Measurements from ENCODE around the gene ERAP2.

The ERAP2 gene, protein sequence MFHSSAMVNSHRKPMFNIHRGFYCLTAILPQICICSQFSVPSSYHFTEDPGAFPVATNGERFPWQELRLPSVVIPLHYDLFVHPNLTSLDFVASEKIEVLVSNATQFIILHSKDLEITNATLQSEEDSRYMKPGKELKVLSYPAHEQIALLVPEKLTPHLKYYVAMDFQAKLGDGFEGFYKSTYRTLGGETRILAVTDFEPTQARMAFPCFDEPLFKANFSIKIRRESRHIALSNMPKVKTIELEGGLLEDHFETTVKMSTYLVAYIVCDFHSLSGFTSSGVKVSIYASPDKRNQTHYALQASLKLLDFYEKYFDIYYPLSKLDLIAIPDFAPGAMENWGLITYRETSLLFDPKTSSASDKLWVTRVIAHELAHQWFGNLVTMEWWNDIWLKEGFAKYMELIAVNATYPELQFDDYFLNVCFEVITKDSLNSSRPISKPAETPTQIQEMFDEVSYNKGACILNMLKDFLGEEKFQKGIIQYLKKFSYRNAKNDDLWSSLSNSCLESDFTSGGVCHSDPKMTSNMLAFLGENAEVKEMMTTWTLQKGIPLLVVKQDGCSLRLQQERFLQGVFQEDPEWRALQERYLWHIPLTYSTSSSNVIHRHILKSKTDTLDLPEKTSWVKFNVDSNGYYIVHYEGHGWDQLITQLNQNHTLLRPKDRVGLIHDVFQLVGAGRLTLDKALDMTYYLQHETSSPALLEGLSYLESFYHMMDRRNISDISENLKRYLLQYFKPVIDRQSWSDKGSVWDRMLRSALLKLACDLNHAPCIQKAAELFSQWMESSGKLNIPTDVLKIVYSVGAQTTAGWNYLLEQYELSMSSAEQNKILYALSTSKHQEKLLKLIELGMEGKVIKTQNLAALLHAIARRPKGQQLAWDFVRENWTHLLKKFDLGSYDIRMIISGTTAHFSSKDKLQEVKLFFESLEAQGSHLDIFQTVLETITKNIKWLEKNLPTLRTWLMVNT

GRCh38 chr5:96876292-96876850 lies at the start of gene ERAP2:
TSS of gene ERAP2 (plus strand) at chr5:96876500. CDS start at chr5:96879686, 3,186 bp downstream.
- H3K27ac ChIP-seq: peak within 1 kb of the TSS; percentile 54
- TF ChIP-seq, protein P1, sequence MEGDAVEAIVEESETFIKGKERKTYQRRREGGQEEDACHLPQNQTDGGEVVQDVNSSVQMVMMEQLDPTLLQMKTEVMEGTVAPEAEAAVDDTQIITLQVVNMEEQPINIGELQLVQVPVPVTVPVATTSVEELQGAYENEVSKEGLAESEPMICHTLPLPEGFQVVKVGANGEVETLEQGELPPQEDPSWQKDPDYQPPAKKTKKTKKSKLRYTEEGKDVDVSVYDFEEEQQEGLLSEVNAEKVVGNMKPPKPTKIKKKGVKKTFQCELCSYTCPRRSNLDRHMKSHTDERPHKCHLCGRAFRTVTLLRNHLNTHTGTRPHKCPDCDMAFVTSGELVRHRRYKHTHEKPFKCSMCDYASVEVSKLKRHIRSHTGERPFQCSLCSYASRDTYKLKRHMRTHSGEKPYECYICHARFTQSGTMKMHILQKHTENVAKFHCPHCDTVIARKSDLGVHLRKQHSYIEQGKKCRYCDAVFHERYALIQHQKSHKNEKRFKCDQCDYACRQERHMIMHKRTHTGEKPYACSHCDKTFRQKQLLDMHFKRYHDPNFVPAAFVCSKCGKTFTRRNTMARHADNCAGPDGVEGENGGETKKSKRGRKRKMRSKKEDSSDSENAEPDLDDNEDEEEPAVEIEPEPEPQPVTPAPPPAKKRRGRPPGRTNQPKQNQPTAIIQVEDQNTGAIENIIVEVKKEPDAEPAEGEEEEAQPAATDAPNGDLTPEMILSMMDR (conservative IDR thresholded peaks at IDR 0.05): no peak
- no peak for TF ChIP-seq ZFX (IDR thresholded peaks at IDR 0.05)

- TF ChIP-seq, protein P1 (conservative IDR thresholded peaks at IDR 0.05): no peak
- TF ChIP-seq ZFX (IDR thresholded peaks at IDR 0.05): no peak
- H3K27ac ChIP-seq: no peak overlapping the region
Measured at GRCh38 chr5:96829297-96829696, 47.0 kb upstream of the ERAP2 start.

DNA sequence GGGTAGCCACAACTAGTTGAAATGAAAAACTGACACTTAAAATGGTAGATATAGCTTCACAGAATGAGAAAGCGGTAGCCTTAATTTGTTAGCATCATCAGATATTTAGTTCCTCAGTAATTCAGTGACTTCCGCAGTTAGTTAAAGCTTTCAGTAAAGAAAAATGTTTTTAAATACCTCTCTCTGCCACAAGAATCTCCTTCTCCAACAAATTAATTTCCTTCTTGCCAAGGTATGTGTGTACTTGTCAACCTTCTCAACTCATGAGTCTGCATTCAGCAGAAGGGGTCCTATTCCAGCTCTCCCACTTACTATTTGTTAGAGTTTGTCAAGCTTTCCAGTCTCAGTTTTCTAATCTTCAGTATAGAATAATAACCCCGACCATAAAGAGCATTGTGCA lies 42.3 kb upstream of the ERAP2 start:
- TF ChIP-seq, protein P1 (conservative IDR thresholded peaks at IDR 0.05): no peak
- TF ChIP-seq ZFX (IDR thresholded peaks at IDR 0.05): no peak
- H3K27ac ChIP-seq: no peak overlapping the region

- no peak for TF ChIP-seq ZFX (IDR thresholded peaks at IDR 0.05)
- TF ChIP-seq, protein P1 (conservative IDR thresholded peaks at IDR 0.05): no peak
- no peak overlapping the region for H3K27ac ChIP-seq
Measured at GRCh38 chr5:96835791-96836191, 40.5 kb upstream of the ERAP2 start.

DNA sequence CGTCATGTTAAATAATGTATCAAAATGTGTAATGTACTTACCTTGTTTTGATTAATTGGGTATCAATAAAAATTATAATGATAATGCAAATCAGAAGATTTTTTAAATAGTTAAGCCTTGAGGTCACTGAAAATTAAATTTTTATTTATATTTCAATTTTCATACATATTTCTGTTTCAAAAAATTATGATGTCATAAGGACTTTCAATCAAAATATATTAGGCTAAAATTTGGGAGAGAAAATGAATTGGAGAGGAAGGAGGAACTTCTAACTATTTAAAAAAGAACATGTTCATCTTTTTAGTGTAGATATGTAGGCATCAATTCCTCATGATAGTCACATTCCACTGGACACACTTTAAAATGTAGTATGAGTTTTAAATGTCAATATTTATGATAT lies 39.5 kb upstream of the ERAP2 start:
- TF ChIP-seq ZFX (IDR thresholded peaks at IDR 0.05): no peak
- TF ChIP-seq, protein P1 (conservative IDR thresholded peaks at IDR 0.05): no peak
- no peak overlapping the region for H3K27ac ChIP-seq

DNA sequence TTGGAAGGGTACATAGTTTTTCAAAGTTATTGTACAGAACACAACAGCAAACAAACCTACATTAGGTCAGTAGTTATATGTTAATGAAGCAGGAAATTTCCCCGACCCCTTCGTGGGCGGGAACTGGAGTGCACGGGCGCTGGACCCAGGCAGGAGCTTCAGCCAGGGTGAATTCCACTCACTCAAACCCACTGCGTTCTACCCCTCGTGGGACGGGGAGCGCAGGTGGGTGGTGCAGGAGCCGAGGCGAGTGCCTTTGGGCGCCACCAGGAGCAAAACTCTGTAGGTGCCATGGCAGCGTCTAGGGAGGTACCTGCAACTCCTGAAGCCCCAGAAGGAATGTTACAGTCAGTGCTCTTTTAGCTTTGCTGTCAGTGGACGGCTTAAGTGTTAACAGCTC lies 39.0 kb upstream of the ERAP2 start:
- no peak overlapping the region for H3K27ac ChIP-seq
- TF ChIP-seq ZFX (IDR thresholded peaks at IDR 0.05): no peak
- TF ChIP-seq, protein P1 (conservative IDR thresholded peaks at IDR 0.05): no peak
